ENCODE results near the gene HOXA4. TPM values are rescaled to one million over a fixed set of nuclear protein-coding genes. Genes with fewer than 3 reads are reported as not detected.

Gene HOXA4
- total RNA-seq, 1 donor from 2014 or later = 0.30 TPM

DNA sequence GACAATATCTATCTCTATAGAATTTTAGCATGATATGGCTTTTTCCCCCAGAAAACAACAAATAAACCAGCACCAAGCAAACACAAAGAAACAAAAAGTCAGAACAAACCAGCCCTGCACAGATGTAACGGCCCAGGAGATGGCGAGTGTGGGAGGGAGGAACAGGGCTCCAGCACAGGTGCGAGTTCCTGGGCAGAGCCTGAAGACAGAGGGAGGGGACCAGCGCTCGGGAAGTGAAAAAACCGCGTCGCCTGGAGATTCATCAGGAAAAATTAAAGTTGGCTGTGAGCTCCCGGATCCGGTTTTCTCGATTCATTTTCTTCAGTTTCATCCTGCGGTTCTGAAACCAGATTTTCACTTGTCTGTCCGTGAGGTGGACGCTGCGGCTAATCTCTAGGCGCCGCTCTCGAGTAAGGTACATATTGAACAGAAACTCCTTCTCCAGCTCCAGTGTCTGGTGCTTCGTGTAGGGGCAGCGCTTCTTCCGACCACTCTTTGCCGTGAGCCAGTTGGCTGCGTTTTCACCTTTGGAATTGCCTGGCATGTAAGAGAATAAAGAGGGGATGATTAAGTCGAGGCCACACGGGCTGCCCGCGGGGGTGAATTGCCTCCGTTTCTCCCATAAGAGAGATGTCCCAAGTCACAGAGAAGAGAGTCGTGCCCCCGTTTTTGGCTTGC is 41.2 kb upstream of the HOXA4 start:
- peaks cover 7% of the 10 kb centered on the region for H3K36me3 Mint-ChIP-seq (ENCODE audit: low read depth)

DNA sequence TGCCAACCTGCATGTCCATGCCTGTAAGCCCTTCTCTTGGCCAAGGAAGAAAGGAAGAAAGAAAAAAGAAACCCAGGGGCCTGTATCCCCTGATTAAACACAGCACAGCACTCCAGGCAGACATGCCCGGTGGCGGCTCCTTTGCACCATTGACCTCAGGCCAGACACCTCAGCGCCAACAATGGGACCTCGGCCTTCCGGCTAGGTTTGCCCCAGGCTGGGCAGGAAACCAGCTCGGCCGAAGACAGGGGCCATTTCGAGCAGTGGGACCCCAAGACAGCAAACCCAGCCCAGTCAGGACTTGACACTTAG is 40.7 kb upstream of the HOXA4 start:
- Mint-ChIP-seq H3K9me3 (ENCODE audit: low read depth) (no peaks in the 10 kb centered on the region), H3K27me3 (ENCODE audit: low read depth) (peaks cover 74% of the 10 kb centered on the region), H3K4me1 (ENCODE audit: low read depth) (peaks cover 11% of the 10 kb centered on the region), H3K27ac (ENCODE audit: unreplicated experiment) (no peak overlapping the region), H3K4me3 (ENCODE audit: unreplicated experiment) (no peak overlapping the region), H3K36me3 (ENCODE audit: low read depth) (peaks cover 7% of the 10 kb centered on the region)
- TF ChIP-seq, protein P1, sequence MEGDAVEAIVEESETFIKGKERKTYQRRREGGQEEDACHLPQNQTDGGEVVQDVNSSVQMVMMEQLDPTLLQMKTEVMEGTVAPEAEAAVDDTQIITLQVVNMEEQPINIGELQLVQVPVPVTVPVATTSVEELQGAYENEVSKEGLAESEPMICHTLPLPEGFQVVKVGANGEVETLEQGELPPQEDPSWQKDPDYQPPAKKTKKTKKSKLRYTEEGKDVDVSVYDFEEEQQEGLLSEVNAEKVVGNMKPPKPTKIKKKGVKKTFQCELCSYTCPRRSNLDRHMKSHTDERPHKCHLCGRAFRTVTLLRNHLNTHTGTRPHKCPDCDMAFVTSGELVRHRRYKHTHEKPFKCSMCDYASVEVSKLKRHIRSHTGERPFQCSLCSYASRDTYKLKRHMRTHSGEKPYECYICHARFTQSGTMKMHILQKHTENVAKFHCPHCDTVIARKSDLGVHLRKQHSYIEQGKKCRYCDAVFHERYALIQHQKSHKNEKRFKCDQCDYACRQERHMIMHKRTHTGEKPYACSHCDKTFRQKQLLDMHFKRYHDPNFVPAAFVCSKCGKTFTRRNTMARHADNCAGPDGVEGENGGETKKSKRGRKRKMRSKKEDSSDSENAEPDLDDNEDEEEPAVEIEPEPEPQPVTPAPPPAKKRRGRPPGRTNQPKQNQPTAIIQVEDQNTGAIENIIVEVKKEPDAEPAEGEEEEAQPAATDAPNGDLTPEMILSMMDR (IDR thresholded peaks at IDR 0.05) = no peak
- peak; percentile 54 for DNase-seq (ENCODE audit: low spot score)

More for the DNA sequence above, 41.2 kb upstream of the HOXA4 start:
- H3K27me3 Mint-ChIP-seq (ENCODE audit: low read depth) = peaks cover 74% of the 10 kb centered on the region
- no peaks in the 10 kb centered on the region for H3K9me3 Mint-ChIP-seq (ENCODE audit: low read depth)
- no peak overlapping the region for H3K4me3 Mint-ChIP-seq (ENCODE audit: unreplicated experiment)
- TF ChIP-seq, protein P1 (IDR thresholded peaks at IDR 0.05) = no peak
- DNase-seq (ENCODE audit: low spot score) = peak; percentile 47
- H3K27ac Mint-ChIP-seq (ENCODE audit: unreplicated experiment) = no peak overlapping the region
- peaks cover 11% of the 10 kb centered on the region for H3K4me1 Mint-ChIP-seq (ENCODE audit: low read depth)

GRCh38 chr7:27170426-27171324 is 40.1 kb upstream of the HOXA4 start:
- H3K27ac Mint-ChIP-seq (ENCODE audit: unreplicated experiment) = no peak overlapping the region
- H3K27me3 Mint-ChIP-seq (ENCODE audit: low read depth) = peaks cover 71% of the 10 kb centered on the region
- H3K36me3 Mint-ChIP-seq (ENCODE audit: low read depth) = peaks cover 7% of the 10 kb centered on the region
- TF ChIP-seq, protein P1 (IDR thresholded peaks at IDR 0.05) = no peak
- no peak for DNase-seq (ENCODE audit: low spot score)
- H3K4me3 Mint-ChIP-seq (ENCODE audit: unreplicated experiment) = no peak overlapping the region
- no peaks in the 10 kb centered on the region for H3K9me3 Mint-ChIP-seq (ENCODE audit: low read depth)
- peaks cover 12% of the 10 kb centered on the region for H3K4me1 Mint-ChIP-seq (ENCODE audit: low read depth)

DNA sequence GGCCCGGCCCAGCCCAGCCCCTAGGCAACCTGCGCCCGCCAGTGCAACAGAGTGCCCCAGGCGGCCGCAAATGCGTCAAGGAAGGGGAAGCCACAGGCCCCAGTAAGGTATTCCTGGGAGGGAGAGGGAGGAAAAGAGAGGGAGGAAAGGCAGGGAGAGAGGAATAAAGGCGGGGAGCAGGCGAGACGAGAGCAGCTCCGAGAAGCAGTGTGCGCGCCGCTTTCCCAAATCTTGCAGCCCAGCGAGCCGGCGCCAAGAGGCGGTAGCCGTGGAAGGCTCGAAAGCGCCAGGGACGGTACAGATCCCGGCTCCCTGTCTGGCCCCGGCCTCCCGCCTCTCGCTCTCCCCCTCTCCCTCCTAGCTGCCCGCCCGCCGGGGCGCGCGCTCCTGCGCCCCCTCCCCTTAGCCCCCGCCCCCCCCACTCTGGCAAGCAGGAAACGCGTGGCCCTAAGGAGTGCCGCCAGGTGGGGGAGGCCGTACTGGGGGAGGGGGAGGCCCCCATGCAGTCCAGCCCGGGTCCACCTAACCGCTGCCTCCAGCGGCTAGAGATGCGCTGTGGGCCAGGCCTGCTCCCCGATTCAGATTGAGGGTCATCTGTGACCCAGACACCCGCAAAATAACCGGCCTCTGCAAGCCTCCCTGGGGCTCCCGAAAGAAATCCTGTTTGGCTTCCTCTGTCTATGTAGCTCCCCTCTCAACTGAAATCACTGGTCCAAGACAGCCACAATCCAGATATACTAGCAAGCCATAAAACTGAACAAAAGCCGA is 39.3 kb upstream of the HOXA4 start:
- Mint-ChIP-seq H3K27ac (ENCODE audit: unreplicated experiment) (no peak overlapping the region), H3K4me1 (ENCODE audit: low read depth) (peaks cover 14% of the 10 kb centered on the region), H3K9me3 (ENCODE audit: low read depth) (no peaks in the 10 kb centered on the region), H3K4me3 (ENCODE audit: unreplicated experiment) (no peak overlapping the region), H3K27me3 (ENCODE audit: low read depth) (peaks cover 65% of the 10 kb centered on the region), H3K36me3 (ENCODE audit: low read depth) (peaks cover 6% of the 10 kb centered on the region)
- peak; percentile 72 for DNase-seq (ENCODE audit: low spot score)
- TF ChIP-seq, protein P1 (IDR thresholded peaks at IDR 0.05) = no peak

Measured in chondrocyte (in vitro differentiated cells).